B cell (primary cell): Measurements from ENCODE around the gene PPP1R26. TPM values are rescaled to one million over a fixed set of nuclear protein-coding genes. Genes with fewer than 3 reads are reported as not detected.

Experiments used
- ATAC-seq: fragments of 200-7000 bp; cut with Tn5 transposase; one replicate; pipeline ENCODE4 v1.10.0; 2021; ENCODE audit warnings: low read depth, mild to moderate bottlenecking, moderate number of reproducible peaks, moderate library complexity
- CTCF ChIA-PET: fragments of 350-600 bp; sonication (Branson Sonifier 250); formaldehyde crosslinking; loops from one replicate; lab custom pipeline; 2021; ENCODE audit warnings: antibody characterized with exemption, inconsistent platforms; lab: Charles Lee
- POLR2A ChIA-PET: fragments of 350-600 bp; sonication (Branson Sonifier 250); formaldehyde crosslinking; loops from one replicate; lab custom pipeline; 2021; ENCODE audit warnings: antibody characterized with exemption; lab: Charles Lee
- DNase-seq: peaks from one replicate; pipeline ENCODE4 v3.0.0; 2013
- H2AFZ ChIP-seq: 2 replicates; pipeline ENCODE4 v1.6.1; 2012; ENCODE audit warnings: mild to moderate bottlenecking, low read depth, low read length; ENCODE audit not compliant: insufficient read depth, poor library complexity, severe bottlenecking
- H3K27ac ChIP-seq, 2 donors: 1 replicate in 1 of 2; 2 replicates in 1 of 2; pipeline ENCODE4 v1.5.1; 2012 to 2013; ENCODE audit warnings: low read length in 2 of 2, mild to moderate bottlenecking in 2 of 2, moderate library complexity in 1 of 2
- H3K27me3 ChIP-seq, 4 experiments: fragments of 200-600 bp in 1 of 4; sonication (generic) in 1 of 4; replicated peaks in 1 of 4; 1 replicate in 2 of 4; 2 replicates in 2 of 4; pipeline versions ENCODE4 v1.6.1 to v1.7.0; 2013 to 2016; ENCODE audit warnings: low read length in 3 of 4, mild to moderate bottlenecking in 2 of 4, mixed read lengths in 1 of 4, moderate library complexity in 1 of 4; ENCODE audit not compliant: insufficient read depth in 4 of 4, control insufficient read depth in 3 of 4; ENCODE audit errors: control extremely low read depth in 1 of 4
- H3K36me3 ChIP-seq, 2 experiments: replicated peaks in 1 of 2; 1 replicate in 1 of 2; 2 replicates in 1 of 2; pipeline versions ENCODE4 v1.6.1 to v1.7.1; 2013; ENCODE audit warnings: low read length in 1 of 2; ENCODE audit not compliant: insufficient read depth in 2 of 2, control insufficient read depth in 1 of 2; ENCODE audit errors: control extremely low read depth in 1 of 2, extremely low read depth in 1 of 2
- H3K4me1 ChIP-seq, 2 donors: fragments of 200-600 bp in 1 of 2; sonication (generic) in 1 of 2; 1 replicate in 1 of 2; 2 replicates in 1 of 2; pipeline versions ENCODE4 v1.5.1 to v1.6.1; 2013 to 2017; ENCODE audit warnings: low read length in 2 of 2; ENCODE audit not compliant: control insufficient read depth in 2 of 2, insufficient read depth in 2 of 2
- H3K4me2 ChIP-seq: replicated peaks from 2 replicates; pipeline ENCODE3; 2012; ENCODE audit warnings: mild to moderate bottlenecking, low read depth, low read length; ENCODE audit not compliant: poor library complexity, severe bottlenecking
- H3K4me3 ChIP-seq, 5 experiments: fragments of 200-600 bp in 1 of 5; sonication (generic) in 1 of 5; 1 replicate in 3 of 5; 2 replicates in 2 of 5; pipeline versions ENCODE4 v1.5.1 to v1.7.0; 2011 to 2016; ENCODE audit warnings: low read length in 4 of 5, mild to moderate bottlenecking in 4 of 5, low read depth in 2 of 5, control low read depth in 1 of 5, moderate library complexity in 1 of 5; ENCODE audit not compliant: insufficient read depth in 1 of 5; ENCODE audit errors: control extremely low read depth in 1 of 5, extremely low read depth in 1 of 5
- H3K79me2 ChIP-seq: fragments of 200-600 bp; sonication (generic); one replicate; pipeline ENCODE4 v1.6.0; 2016; ENCODE audit warnings: low read length; ENCODE audit not compliant: control insufficient read depth, insufficient read depth
- H3K9ac ChIP-seq: fragments of 200-600 bp; sonication (generic); 2 replicates; pipeline ENCODE4 v1.6.1; 2017; ENCODE audit warnings: mild to moderate bottlenecking, low read length, moderate library complexity
- H3K9me3 ChIP-seq, 3 donors: one replicate each; pipeline versions ENCODE4 v1.6.1 to v1.7.1; 2013; ENCODE audit warnings: low read length in 2 of 3; ENCODE audit not compliant: control insufficient read depth in 2 of 3, insufficient read depth in 1 of 3; ENCODE audit errors: control extremely low read depth in 1 of 3
- H4K20me1 ChIP-seq: 2 replicates; pipeline ENCODE4 v1.6.0; 2012; ENCODE audit warnings: mild to moderate bottlenecking, low read length; ENCODE audit not compliant: insufficient read depth, control insufficient read depth, poor library complexity, severe bottlenecking
- H3K27ac Mint-ChIP-seq: one replicate; pipeline ENCODE4 v1.8.0; 2021; ENCODE audit warnings: mixed read lengths
- H3K27me3 Mint-ChIP-seq: one replicate; pipeline ENCODE4 v1.8.0; 2021; ENCODE audit warnings: mixed read lengths
- H3K4me1 Mint-ChIP-seq: one replicate; pipeline ENCODE4 v1.8.0; 2021; ENCODE audit warnings: mixed read lengths
- H3K4me3 Mint-ChIP-seq: one replicate; pipeline ENCODE4 v1.8.0; 2021; ENCODE audit warnings: mixed read lengths
- H3K9me3 Mint-ChIP-seq: one replicate; pipeline ENCODE4 v1.8.0; 2022; ENCODE audit warnings: mixed read lengths; ENCODE audit not compliant: insufficient read depth
- CTCF ChIP-seq: fragments of 200-600 bp; IDR thresholded peaks from one replicate; pipeline ENCODE4 v1.8.0; 2022; ENCODE audit warnings: antibody characterized with exemption, mild to moderate bottlenecking
- EZH2 ChIP-seq: IDR thresholded peaks from 2 replicates; pipeline ENCODE4 v1.6.1; 2012; ENCODE audit warnings: borderline replicate concordance, low read depth, mild to moderate bottlenecking, moderate library complexity, low read length; ENCODE audit not compliant: insufficient read depth, poor library complexity, severe bottlenecking
- WGBS: methylation state at CpG from one replicate; pipeline ENCODE4 v1.1.5; 2013; ENCODE audit warnings: missing lambda C conversion rate; ENCODE audit not compliant: insufficient coverage; 5-methylcytosine and 5-hydroxymethylcytosine counted together
- intact Hi-C: fragments of 100-400 bp; cut with micrococcal nuclease; formaldehyde crosslinking; loops from one replicate; pipeline ENCODE4 v1.10.0; 2022
- polyA plus RNA-seq: library from polyadenylated mRNA; depleted of rRNA; stranded (reverse); fragments of >200 nt; gene quantifications from 2 replicates; pipeline ENCODE4 v1.2.3, GENCODE V29; 2012
- total RNA-seq, 2 donors: library from RNA; stranded (reverse); fragments of 120-200 nt in 1 of 2; gene quantifications; 1 replicate in 1 of 2; 2 replicates in 1 of 2; pipeline versions ENCODE4 v1.2.3 to v1.2.4, GENCODE V29; 2013 to 2022

PPP1R26 gene
- total and polyA plus RNA-seq, 2 donors (not counting 1 experiment from before 2014, with no cell fraction given), result 1.9 to 7.8 TPM

DNA sequence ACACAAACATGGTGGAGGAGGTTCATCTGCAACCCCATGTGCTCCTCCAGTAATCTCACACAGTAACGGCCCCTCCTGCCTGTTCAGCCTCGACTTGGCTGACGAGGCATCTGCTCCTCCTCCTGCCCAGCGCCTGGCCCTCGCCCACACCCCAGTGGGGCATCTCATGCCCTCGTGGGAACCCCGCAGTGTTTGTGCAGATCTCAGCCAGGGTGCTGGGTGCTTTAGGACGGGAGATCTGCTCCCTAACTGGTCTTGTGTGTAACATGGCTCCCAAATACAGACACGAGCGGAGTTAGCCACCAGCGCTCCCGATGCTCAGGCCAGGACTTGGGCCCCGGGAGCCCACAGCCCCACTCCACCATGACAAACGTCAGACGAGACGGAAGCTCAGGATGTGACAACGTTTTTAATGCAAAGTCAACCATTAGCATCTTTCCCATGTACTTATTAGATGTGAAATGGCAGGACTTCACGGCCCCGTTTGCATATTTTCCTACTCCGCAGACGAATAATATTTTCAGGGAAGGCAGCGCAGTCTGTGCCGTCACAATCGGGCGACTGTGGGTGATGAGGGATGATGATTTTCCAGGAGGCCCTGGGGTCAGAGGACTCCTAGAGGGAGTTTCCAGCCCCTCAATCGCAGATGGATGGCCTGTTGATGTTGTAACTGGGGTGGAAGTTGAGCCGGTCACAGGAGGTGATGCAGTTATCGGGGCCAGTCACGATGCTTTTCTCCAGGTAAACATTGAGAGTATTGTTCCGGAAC lies 15.4 kb downstream of the PPP1R26 start:
- intact Hi-C loops, result no loop called here
- CTCF ChIA-PET, result no interaction called here

More for the DNA sequence above, 15.4 kb downstream of the PPP1R26 start:
- ATAC-seq (no peak), DNase-seq (no peak)
- H3K9ac ChIP-seq, result no peak overlapping the region
- Mint-ChIP-seq H3K27ac (no peak overlapping the region), H3K4me3 (no peak overlapping the region), H3K9me3 (no peaks in the 10 kb centered on the region), H3K27me3 (no peaks in the 10 kb centered on the region), H3K4me1 (peaks cover 5% of the 10 kb centered on the region)
- no peak overlapping the region for H3K4me3 ChIP-seq
- POLR2A ChIA-PET, result no interaction called here
- 88% methylated on average over 26 of the region's 30 CpGs for WGBS
- H2AFZ ChIP-seq, result no peak overlapping the region
- no peaks in the 10 kb centered on the region for H3K36me3 ChIP-seq
- H4K20me1 ChIP-seq, result no peaks in the 10 kb centered on the region
- H3K27ac ChIP-seq, result no peak overlapping the region
- H3K4me1 ChIP-seq, result peaks cover 5 to 11% of the 10 kb centered on the region in 2 donors
- H3K4me2 ChIP-seq, result no peak overlapping the region
- H3K27me3 ChIP-seq, result peaks cover 0 to 10% (median 0%) of the 10 kb centered on the region in 4 experiments
- H3K9me3 ChIP-seq, result peaks cover 0 to 3% (median 0%) of the 10 kb centered on the region in 3 donors
- no peaks in the 10 kb centered on the region for H3K79me2 ChIP-seq
- TF ChIP-seq CTCF, result no peak
- no peak for TF ChIP-seq EZH2
